HL-60 (cell line): ENCODE results near the gene KSR2.

Source experiments
- DNase-seq, 2 experiments: peaks; one replicate each; pipeline ENCODE4 v3.0.0-alpha.2; 2010 to 2020; ENCODE audit warnings: low read depth in 1 of 2, low spot score in 1 of 2
- H3K27ac ChIP-seq: fragments of 250-450 bp; sonication (Bioruptor Pico); replicated peaks from 2 replicates; pipeline ENCODE4 v1.5.1; 2020; ENCODE audit warnings: mild to moderate bottlenecking, moderate library complexity
- H3K27me3 ChIP-seq: fragments of 250-450 bp; sonication (Bioruptor Pico); 2 replicates; pipeline ENCODE4 v1.5.1; 2021; ENCODE audit warnings: mild to moderate bottlenecking, moderate library complexity; ENCODE audit not compliant: insufficient read depth, poor library complexity, severe bottlenecking
- H3K4me3 ChIP-seq: replicated peaks from 2 replicates; pipeline ENCODE4 v1.5.1; 2011; ENCODE audit warnings: mild to moderate bottlenecking, control low read depth, low read length; ENCODE audit not compliant: insufficient read depth
- GABPA ChIP-seq: IDR thresholded peaks from 2 replicates; pipeline ENCODE4 v1.6.1; 2012; ENCODE audit warnings: low read depth
- POLR2AphosphoS5 ChIP-seq: IDR thresholded peaks from 2 replicates; pipeline ENCODE4 v1.6.1; 2012; ENCODE audit warnings: low read depth
- SPI1 ChIP-seq: IDR thresholded peaks from 2 replicates; pipeline ENCODE4 v1.6.1; 2012; ENCODE audit warnings: low read depth, mild to moderate bottlenecking, borderline replicate concordance
- TF ChIP-seq, protein P1 (sequence below): IDR thresholded peaks from 2 replicates; pipeline ENCODE4 v1.6.1; 2012; ENCODE audit warnings: low read depth; ENCODE audit not compliant: insufficient replicate concordance
- TF ChIP-seq, protein P2 (sequence below): IDR thresholded peaks from one replicate; pipeline ENCODE4 v1.5.1; 2011; ENCODE audit warnings: low read length, control low read depth, inconsistent platforms; ENCODE audit not compliant: insufficient read depth

KSR2 gene

DNA sequence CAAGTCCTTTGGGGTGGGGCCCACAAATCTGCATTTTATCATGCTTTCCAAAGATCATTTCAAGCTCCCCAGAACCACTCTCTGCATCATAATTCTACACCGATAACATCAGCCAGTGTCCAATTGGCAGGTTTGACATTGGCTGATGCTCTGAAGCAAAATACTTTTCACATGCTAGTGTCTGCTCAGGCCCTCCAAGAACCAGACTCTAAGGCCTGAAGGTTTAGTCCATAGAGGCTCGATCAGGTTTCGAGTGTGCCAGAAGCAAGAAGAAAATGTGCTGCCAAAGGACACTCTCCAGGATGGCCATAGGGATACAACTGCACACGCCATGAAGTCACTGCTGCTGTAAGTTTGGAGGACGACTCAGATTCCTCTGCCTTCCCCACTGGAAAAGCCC, 280.3 kb downstream of the KSR2 start:
- no peak for DNase-seq
- Histone ChIP-seq H3K27ac (no peak overlapping the region), H3K4me3 (no peak overlapping the region), H3K27me3 (no peaks in the 10 kb centered on the region)
- TF ChIP-seq POLR2AphosphoS5 = no peak
- no peak for TF ChIP-seq SPI1
- TF ChIP-seq, protein P1, sequence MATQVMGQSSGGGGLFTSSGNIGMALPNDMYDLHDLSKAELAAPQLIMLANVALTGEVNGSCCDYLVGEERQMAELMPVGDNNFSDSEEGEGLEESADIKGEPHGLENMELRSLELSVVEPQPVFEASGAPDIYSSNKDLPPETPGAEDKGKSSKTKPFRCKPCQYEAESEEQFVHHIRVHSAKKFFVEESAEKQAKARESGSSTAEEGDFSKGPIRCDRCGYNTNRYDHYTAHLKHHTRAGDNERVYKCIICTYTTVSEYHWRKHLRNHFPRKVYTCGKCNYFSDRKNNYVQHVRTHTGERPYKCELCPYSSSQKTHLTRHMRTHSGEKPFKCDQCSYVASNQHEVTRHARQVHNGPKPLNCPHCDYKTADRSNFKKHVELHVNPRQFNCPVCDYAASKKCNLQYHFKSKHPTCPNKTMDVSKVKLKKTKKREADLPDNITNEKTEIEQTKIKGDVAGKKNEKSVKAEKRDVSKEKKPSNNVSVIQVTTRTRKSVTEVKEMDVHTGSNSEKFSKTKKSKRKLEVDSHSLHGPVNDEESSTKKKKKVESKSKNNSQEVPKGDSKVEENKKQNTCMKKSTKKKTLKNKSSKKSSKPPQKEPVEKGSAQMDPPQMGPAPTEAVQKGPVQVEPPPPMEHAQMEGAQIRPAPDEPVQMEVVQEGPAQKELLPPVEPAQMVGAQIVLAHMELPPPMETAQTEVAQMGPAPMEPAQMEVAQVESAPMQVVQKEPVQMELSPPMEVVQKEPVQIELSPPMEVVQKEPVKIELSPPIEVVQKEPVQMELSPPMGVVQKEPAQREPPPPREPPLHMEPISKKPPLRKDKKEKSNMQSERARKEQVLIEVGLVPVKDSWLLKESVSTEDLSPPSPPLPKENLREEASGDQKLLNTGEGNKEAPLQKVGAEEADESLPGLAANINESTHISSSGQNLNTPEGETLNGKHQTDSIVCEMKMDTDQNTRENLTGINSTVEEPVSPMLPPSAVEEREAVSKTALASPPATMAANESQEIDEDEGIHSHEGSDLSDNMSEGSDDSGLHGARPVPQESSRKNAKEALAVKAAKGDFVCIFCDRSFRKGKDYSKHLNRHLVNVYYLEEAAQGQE = no peak

DNA sequence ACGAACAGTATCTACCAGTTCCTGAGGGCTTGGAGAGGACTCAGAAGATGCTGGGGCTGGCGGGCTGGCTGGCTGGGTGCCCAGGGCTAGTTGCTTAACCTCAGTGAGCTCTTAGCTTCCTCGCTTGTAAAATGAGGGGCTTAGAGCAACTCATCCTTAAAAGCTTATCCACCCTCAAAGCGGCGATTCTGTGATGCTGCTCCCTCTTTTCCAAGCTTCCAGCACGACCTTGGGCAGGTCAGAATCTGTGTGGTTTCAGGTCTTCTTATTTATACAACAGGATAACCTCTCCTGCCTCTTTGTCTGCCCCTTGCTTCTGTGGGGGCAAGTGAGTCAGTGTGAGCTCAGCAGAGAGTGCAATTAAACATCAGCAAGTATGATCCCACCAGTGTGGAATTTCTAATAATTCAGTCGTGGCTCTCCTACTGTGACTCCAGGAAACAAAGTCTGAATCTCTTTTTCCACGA, 281.8 kb downstream of the KSR2 start:
- TF ChIP-seq POLR2AphosphoS5 = no peak
- H3K27me3 ChIP-seq = no peaks in the 10 kb centered on the region
- H3K27ac ChIP-seq = no peak overlapping the region
- no peak overlapping the region for H3K4me3 ChIP-seq
- no peak for DNase-seq

DNA sequence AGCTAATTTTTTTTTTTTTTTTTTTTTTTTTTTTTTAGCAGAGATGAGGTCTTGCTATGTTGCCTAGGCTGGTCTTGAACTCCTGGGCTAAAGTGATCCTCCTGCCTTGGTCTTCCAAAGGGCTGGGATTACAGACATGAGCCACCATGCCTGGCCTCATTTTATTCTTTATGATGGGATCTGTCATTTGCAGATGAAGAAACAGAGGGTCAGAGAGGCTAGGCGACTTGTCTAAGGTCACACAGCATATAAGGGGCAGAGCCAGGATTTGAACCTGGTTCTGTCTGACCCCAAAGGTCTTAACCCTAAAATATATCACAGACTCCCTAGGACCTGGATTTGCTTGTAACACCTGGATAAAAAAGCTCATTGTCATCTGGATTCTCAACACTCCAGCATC, 282.6 kb downstream of the KSR2 start:
- TF ChIP-seq, protein P2, sequence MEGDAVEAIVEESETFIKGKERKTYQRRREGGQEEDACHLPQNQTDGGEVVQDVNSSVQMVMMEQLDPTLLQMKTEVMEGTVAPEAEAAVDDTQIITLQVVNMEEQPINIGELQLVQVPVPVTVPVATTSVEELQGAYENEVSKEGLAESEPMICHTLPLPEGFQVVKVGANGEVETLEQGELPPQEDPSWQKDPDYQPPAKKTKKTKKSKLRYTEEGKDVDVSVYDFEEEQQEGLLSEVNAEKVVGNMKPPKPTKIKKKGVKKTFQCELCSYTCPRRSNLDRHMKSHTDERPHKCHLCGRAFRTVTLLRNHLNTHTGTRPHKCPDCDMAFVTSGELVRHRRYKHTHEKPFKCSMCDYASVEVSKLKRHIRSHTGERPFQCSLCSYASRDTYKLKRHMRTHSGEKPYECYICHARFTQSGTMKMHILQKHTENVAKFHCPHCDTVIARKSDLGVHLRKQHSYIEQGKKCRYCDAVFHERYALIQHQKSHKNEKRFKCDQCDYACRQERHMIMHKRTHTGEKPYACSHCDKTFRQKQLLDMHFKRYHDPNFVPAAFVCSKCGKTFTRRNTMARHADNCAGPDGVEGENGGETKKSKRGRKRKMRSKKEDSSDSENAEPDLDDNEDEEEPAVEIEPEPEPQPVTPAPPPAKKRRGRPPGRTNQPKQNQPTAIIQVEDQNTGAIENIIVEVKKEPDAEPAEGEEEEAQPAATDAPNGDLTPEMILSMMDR = no peak
- TF ChIP-seq, protein P1 = no peak
- TF ChIP-seq POLR2AphosphoS5 = no peak
- TF ChIP-seq SPI1 = no peak
- TF ChIP-seq GABPA = no peak
- no peaks in the 10 kb centered on the region for H3K27me3 ChIP-seq
- no peak for DNase-seq
- no peak overlapping the region for H3K4me3 ChIP-seq
- H3K27ac ChIP-seq = no peak overlapping the region

DNA sequence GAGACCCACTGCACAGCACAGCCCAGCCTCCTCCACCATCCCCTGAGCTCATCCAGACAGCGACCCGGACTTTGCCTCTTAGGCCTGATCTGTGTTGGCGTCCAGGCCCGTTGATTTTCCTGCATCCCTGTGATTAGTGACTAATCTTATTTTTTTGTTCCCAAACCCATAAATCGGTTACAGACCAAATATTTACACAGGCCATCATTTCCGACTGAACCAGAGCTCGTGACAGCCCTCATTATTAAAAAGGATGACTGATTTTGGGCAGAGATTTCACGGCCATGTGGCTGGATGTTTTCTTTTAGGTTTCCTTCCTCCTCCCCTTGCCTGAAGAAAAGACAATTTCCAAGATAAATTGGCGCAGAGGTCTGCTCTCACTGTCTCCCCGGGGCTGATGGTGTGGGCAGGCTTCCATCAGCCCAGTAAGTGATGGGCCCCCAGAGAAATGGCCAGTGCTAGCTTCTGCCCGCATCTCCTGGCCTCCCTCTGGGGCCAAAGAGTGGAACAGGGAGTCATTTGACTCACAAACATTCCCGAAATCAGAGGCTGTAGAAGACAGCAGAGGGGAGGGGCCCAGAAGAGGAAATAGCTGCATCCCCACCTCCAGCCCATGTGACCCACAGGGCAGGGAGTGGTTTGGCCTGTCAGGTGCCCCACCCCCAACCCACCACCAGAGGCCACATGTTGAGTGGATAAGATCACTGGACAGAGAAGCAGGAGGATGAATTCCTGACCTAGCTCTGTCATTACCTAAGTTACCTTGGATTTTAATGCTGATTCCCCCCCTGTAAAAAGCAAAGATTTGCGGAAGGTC, 283.5 kb downstream of the KSR2 start:
- no peak overlapping the region for H3K27ac ChIP-seq
- no peak for TF ChIP-seq GABPA
- TF ChIP-seq, protein P2 = no peak
- TF ChIP-seq, protein P1 = no peak
- H3K4me3 ChIP-seq = no peak overlapping the region
- peak in 1 of 2 experiments; percentile 12 for DNase-seq
- H3K27me3 ChIP-seq = no peaks in the 10 kb centered on the region
